Measurements from ENCODE around the gene SPRTN.

The SPRTN gene

GRCh38 chr1:231382426-231382825 lies 44.3 kb downstream of the SPRTN start:
- Mint-ChIP-seq H3K4me3 (no peak overlapping the region), H3K36me3 (ENCODE audit: low read depth) (no peaks in the 10 kb centered on the region), H3K27ac (no peak overlapping the region), H3K9me3 (no peaks in the 10 kb centered on the region), H3K27me3 (no peaks in the 10 kb centered on the region), H3K4me1 (ENCODE audit: low read depth) (peaks cover 33% of the 10 kb centered on the region)

GRCh38 chr1:231383159-231383860 lies 45.2 kb downstream of the SPRTN start:
- Mint-ChIP-seq H3K27me3 (no peaks in the 10 kb centered on the region), H3K4me3 (no peak overlapping the region), H3K27ac (no peak overlapping the region), H3K9me3 (no peaks in the 10 kb centered on the region), H3K36me3 (ENCODE audit: low read depth) (peaks cover 6% of the 10 kb centered on the region), H3K4me1 (ENCODE audit: low read depth) (peaks cover 34% of the 10 kb centered on the region)

- H3K36me3 Mint-ChIP-seq (ENCODE audit: low read depth): peaks cover 8% of the 10 kb centered on the region
- H3K9me3 Mint-ChIP-seq: no peaks in the 10 kb centered on the region
- H3K4me1 Mint-ChIP-seq (ENCODE audit: low read depth): peaks cover 34% of the 10 kb centered on the region
- no peaks in the 10 kb centered on the region for H3K27me3 Mint-ChIP-seq
- no peak overlapping the region for H3K4me3 Mint-ChIP-seq
- H3K27ac Mint-ChIP-seq: no peak overlapping the region
These were observed 46.8 kb downstream of the SPRTN start for GRCh38 chr1:231384696-231385415.

- H3K4me3 Mint-ChIP-seq: no peak overlapping the region
- H3K27me3 Mint-ChIP-seq: no peaks in the 10 kb centered on the region
- peaks cover 37% of the 10 kb centered on the region for H3K4me1 Mint-ChIP-seq (ENCODE audit: low read depth)
These were observed 47.3 kb downstream of the SPRTN start for GRCh38 chr1:231385416-231385748.

GRCh38 chr1:231386466-231386865 lies 48.4 kb downstream of the SPRTN start:
- H3K4me1 Mint-ChIP-seq (ENCODE audit: low read depth): peaks cover 42% of the 10 kb centered on the region
- H3K27ac Mint-ChIP-seq: no peak overlapping the region
- no peaks in the 10 kb centered on the region for H3K27me3 Mint-ChIP-seq
- no peak overlapping the region for H3K4me3 Mint-ChIP-seq
- no peaks in the 10 kb centered on the region for H3K9me3 Mint-ChIP-seq
- H3K36me3 Mint-ChIP-seq (ENCODE audit: low read depth): peaks cover 10% of the 10 kb centered on the region

More at GRCh38 chr1:231385416-231385748, 47.3 kb downstream of the SPRTN start:
- H3K27ac Mint-ChIP-seq: no peak overlapping the region
- H3K9me3 Mint-ChIP-seq: no peaks in the 10 kb centered on the region
- peaks cover 10% of the 10 kb centered on the region for H3K36me3 Mint-ChIP-seq (ENCODE audit: low read depth)

GRCh38 chr1:231387770-231388669 lies 49.9 kb downstream of the SPRTN start:
- H3K9me3 Mint-ChIP-seq: no peaks in the 10 kb centered on the region
- H3K36me3 Mint-ChIP-seq (ENCODE audit: low read depth): peaks cover 10% of the 10 kb centered on the region
- H3K27ac Mint-ChIP-seq: peak overlapping the region; percentile 38
- peaks cover 46% of the 10 kb centered on the region for H3K4me1 Mint-ChIP-seq (ENCODE audit: low read depth)
- H3K27me3 Mint-ChIP-seq: no peaks in the 10 kb centered on the region
- H3K4me3 Mint-ChIP-seq: no peak overlapping the region

GRCh38 chr1:231390071-231390470 lies 52.0 kb downstream of the SPRTN start:
- Mint-ChIP-seq H3K36me3 (ENCODE audit: low read depth) (peaks cover 10% of the 10 kb centered on the region), H3K27me3 (no peaks in the 10 kb centered on the region), H3K4me1 (ENCODE audit: low read depth) (peaks cover 60% of the 10 kb centered on the region), H3K27ac (peak overlapping the region; percentile 78), H3K9me3 (no peaks in the 10 kb centered on the region), H3K4me3 (peak overlapping the region; percentile 36)

- Mint-ChIP-seq H3K4me1 (ENCODE audit: low read depth) (peaks cover 77% of the 10 kb centered on the region), H3K4me3 (no peak overlapping the region), H3K27me3 (no peaks in the 10 kb centered on the region), H3K36me3 (ENCODE audit: low read depth) (peaks cover 10% of the 10 kb centered on the region), H3K27ac (no peak overlapping the region), H3K9me3 (no peaks in the 10 kb centered on the region)
These were observed 54.5 kb downstream of the SPRTN start for GRCh38 chr1:231392389-231393131.

- Mint-ChIP-seq H3K4me3 (no peak overlapping the region), H3K27me3 (no peaks in the 10 kb centered on the region), H3K27ac (no peak overlapping the region), H3K36me3 (ENCODE audit: low read depth) (peaks cover 7% of the 10 kb centered on the region), H3K4me1 (ENCODE audit: low read depth) (peaks cover 69% of the 10 kb centered on the region), H3K9me3 (no peaks in the 10 kb centered on the region)
These were observed 55.6 kb downstream of the SPRTN start for GRCh38 chr1:231393668-231394067.

GRCh38 chr1:231395076-231395997 lies 57.2 kb downstream of the SPRTN start:
- no peak overlapping the region for H3K27ac Mint-ChIP-seq
- no peaks in the 10 kb centered on the region for H3K9me3 Mint-ChIP-seq
- H3K27me3 Mint-ChIP-seq: no peaks in the 10 kb centered on the region
- peaks cover 5% of the 10 kb centered on the region for H3K36me3 Mint-ChIP-seq (ENCODE audit: low read depth)
- H3K4me1 Mint-ChIP-seq (ENCODE audit: low read depth): peaks cover 56% of the 10 kb centered on the region
- H3K4me3 Mint-ChIP-seq: no peak overlapping the region

- Mint-ChIP-seq H3K4me3 (no peak overlapping the region), H3K27me3 (no peaks in the 10 kb centered on the region), H3K4me1 (ENCODE audit: low read depth) (peaks cover 50% of the 10 kb centered on the region), H3K27ac (no peak overlapping the region), H3K36me3 (ENCODE audit: low read depth) (peaks cover 5% of the 10 kb centered on the region), H3K9me3 (no peaks in the 10 kb centered on the region)
These were observed 57.9 kb downstream of the SPRTN start for GRCh38 chr1:231395998-231396390.

GRCh38 chr1:231396643-231397042 lies 58.5 kb downstream of the SPRTN start:
- H3K4me3 Mint-ChIP-seq: no peak overlapping the region

GRCh38 chr1:231397886-231398671 lies 60.0 kb downstream of the SPRTN start:
- no peaks in the 10 kb centered on the region for H3K27me3 Mint-ChIP-seq
- H3K36me3 Mint-ChIP-seq (ENCODE audit: low read depth): peaks cover 9% of the 10 kb centered on the region
- H3K4me1 Mint-ChIP-seq (ENCODE audit: low read depth): peaks cover 38% of the 10 kb centered on the region
- no peaks in the 10 kb centered on the region for H3K9me3 Mint-ChIP-seq
- no peak overlapping the region for H3K27ac Mint-ChIP-seq
- no peak overlapping the region for H3K4me3 Mint-ChIP-seq

More at GRCh38 chr1:231396643-231397042, 58.5 kb downstream of the SPRTN start:
- no peaks in the 10 kb centered on the region for H3K9me3 Mint-ChIP-seq
- no peak overlapping the region for H3K27ac Mint-ChIP-seq
- peaks cover 5% of the 10 kb centered on the region for H3K36me3 Mint-ChIP-seq (ENCODE audit: low read depth)
- H3K4me1 Mint-ChIP-seq (ENCODE audit: low read depth): peaks cover 47% of the 10 kb centered on the region
- H3K27me3 Mint-ChIP-seq: no peaks in the 10 kb centered on the region
